Measurements from ENCODE around the gene LRG1.

DNA sequence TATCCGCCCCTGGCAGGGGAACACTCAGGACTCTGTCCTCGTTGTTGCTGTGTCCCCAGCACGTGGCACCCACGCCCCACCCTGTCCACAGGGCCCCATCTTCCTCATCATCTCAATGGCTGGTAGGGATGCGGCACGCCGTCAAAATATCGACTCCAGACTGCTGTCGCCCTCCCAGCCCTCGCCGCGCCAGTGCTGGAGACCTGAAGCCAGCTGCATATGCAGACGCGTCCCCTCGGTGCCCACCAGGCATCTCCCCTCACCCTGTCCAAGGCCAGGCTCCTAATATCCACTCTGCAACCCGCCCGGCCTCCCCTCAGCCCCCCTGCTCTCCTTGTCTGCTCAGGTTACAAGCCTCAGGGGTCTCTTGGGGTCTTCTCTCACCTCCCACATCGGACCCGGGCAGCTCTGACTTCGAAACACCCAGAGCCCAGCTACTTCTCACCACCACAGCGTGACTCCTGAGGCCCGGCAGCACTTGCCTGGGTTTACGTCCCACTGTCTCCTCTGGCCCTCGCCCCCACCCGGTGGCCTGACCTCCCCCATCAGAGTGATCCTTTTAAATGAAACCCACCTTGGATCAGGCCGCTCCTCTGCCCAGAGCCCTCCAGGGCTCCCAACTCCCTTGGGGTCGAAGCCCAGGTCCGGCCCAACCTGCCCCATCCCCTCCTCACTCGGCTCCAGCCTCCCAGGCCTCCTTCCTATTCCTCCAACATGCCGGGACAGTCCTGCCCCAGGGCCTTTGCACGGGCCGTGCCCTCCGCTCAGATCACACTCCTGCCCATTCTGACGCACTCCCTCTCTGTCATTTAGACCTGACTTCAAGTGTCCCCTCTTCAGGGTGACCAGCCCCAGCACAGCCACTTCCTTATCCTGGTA lies 34.0 kb downstream of the LRG1 start:
- TF ChIP-seq POLR2AphosphoS5 (IDR thresholded peaks at IDR 0.05) (no peak), POLR2A (IDR thresholded peaks at IDR 0.05) (no peak)
- TF ChIP-seq, protein P1, sequence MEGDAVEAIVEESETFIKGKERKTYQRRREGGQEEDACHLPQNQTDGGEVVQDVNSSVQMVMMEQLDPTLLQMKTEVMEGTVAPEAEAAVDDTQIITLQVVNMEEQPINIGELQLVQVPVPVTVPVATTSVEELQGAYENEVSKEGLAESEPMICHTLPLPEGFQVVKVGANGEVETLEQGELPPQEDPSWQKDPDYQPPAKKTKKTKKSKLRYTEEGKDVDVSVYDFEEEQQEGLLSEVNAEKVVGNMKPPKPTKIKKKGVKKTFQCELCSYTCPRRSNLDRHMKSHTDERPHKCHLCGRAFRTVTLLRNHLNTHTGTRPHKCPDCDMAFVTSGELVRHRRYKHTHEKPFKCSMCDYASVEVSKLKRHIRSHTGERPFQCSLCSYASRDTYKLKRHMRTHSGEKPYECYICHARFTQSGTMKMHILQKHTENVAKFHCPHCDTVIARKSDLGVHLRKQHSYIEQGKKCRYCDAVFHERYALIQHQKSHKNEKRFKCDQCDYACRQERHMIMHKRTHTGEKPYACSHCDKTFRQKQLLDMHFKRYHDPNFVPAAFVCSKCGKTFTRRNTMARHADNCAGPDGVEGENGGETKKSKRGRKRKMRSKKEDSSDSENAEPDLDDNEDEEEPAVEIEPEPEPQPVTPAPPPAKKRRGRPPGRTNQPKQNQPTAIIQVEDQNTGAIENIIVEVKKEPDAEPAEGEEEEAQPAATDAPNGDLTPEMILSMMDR (IDR thresholded peaks at IDR 0.05), result no peak
